Midbrain (tissue), 1 donor: ENCODE measurements around the gene CMTM5.

Experiments used
- DNase-seq: peaks from one replicate; lab custom pipeline; 2025; lab: John Stamatoyannopoulos, UW

CMTM5 gene, protein sequence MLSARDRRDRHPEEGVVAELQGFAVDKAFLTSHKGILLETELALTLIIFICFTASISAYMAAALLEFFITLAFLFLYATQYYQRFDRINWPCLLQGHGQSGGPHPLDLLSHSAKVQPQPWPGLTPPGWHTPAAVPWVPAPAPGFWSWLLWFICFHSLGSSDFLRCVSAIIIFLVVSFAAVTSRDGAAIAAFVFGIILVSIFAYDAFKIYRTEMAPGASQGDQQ

GRCh38 chr14:23376482-23377197, at the start of gene CMTM5:
Gene CMTM5 (plus strand): TSS chr14:23377046. CDS start chr14:23377252, 206 bp downstream.
- peak; percentile 94 for DNase-seq

DNA sequence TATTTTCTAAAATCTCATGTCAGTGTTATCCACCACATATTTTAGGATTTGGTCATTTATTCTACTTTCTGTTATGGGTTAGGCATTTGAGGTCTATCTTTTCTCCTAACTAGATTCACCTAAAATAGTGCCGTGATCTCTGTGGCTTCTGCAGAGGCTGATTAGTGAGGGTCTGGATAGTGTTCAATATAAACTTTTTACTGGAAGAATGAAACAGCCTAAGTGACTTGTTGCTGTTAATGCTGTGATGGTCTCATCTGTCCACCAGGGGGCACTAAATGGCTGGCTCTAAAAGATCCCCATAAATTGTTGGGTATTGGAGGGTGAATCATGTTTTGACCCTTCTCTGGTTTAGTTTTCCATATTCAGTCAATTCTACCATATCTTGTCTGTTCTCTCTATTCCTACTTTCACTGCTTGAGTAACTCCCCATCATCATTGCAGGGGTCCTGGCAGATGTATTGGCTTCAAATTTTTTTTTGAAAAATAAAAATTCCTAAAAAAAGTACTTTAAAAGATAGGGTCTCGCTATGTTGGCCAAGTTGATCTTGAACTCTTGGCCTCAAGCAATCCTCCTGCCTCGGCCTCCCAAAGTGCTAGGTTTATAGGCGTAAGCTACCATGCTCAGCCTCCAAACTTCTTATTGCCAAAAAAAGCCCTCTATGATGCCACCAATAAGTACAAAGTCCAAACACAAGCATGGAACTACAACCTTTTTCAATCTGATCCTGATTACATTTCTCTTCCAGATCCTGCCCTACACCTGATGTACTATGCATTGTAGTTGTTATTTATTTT, 48.7 kb upstream of the CMTM5 start:
- DNase-seq = peak; percentile 82

DNA sequence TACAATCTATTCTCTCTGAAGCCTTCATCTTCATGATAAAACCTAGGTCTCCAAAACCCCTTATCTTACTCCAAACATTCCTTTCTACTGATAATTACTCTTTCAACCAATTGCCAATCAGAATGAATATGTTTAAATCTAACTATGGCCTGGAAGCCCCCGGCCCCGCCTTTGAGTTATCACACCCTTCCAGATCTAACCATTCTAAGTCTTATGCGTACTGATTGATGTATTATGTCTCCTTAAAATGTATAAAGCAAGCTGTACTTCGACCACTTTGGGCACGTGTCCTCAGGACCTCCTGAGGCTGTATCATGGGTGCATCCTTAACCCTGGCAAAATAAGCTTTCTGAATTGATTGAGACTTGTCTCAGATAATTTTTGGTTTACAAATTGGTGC, 41.2 kb upstream of the CMTM5 start:
- DNase-seq = no peak

GRCh38 chr14:23339506-23340268, 37.2 kb upstream of the CMTM5 start:
- no peak for DNase-seq

GRCh38 chr14:23344481-23344880, 32.4 kb upstream of the CMTM5 start:
- no peak for DNase-seq

- no peak for DNase-seq
These were observed 30.7 kb upstream of the CMTM5 start for GRCh38 chr14:23345987-23346692.

DNA sequence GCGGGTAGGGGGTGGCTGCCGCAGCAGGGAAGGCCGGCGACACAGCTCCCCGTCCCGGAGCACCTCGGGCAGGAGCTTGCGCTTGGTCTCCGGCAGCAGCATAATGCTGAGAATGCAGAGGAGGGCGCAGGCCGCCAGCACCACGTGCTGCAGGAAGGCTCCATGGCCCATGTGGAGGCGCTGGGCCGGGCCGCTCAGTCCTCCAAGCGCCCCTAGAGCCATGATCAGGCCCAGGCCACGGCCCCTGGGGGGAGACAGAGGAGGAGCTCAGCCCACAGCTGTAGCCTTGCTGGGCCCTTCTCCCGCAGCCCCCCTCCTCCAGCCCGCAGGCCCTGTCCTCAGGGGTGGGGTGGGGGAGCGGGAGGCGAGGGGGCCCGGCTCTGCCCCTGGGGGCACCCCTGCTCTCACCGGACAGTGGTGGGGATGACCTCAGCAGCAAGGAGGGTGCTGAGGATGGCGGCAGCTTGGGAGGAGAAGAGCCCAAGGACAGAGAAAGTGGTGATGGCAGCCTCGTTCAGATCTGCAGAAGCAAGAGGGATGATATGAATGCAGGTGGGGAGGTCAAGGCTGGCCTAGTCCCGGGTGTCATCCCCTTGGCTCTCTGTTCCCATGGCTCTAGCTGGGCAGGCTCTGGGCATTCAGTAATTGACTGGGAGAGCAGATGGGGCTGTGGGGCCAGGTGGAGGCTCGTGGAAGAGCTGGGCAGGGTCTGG, 30.0 kb upstream of the CMTM5 start:
- DNase-seq = no peak

- DNase-seq = no peak
These were observed 29.2 kb upstream of the CMTM5 start for GRCh38 chr14:23347406-23348296.

- DNase-seq = no peak
These were observed 28.6 kb upstream of the CMTM5 start for GRCh38 chr14:23348297-23348655.

GRCh38 chr14:23349156-23349845, 27.5 kb upstream of the CMTM5 start:
- DNase-seq = no peak

DNA sequence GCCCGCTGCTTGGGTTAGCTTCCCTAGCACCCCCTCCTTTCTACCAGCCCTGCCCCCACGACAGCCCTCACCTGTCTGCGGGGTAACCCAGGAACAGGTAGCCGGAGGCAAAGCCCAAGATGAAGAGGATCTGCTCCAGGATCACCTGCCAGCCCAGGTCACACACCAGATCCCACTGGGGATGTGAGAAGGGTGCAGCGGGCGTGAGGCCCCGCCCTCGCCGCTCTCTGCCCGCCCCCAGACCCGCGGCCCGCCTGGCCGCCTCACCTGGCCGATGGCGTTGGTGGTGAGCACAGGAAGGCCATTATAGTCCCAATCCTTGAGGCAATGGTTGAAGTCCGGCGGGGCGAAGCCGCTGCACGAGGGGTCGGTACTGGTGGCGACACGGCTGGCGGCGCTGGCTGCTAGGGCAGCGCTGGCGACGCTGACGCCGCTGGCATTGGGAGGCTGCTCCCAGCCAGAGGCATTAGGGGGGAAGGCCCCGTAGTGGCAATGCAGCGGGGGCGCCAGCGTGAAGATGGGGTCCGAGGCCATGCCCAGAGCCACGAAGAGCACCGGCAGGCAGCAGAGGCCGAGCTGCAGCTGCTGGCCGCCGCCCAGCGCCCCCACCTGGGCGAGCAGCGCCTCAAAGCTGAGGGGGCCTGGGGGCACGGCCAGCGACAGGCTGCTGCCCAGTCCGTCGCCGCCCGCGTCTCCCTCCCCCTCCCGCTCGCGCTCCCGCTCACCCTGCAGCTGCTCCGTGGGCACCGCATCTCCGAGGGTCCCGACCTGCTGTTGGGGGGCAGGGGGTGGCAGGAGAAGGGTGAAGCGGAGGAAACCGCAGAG, 25.0 kb upstream of the CMTM5 start:
- DNase-seq = peak; percentile 38

GRCh38 chr14:23352506-23353432, 24.1 kb upstream of the CMTM5 start, which contains the start of gene SLC22A17:
Gene SLC22A17 (minus strand): TSS chr14:23352887.
- peak; percentile 92 for DNase-seq

GRCh38 chr14:23353433-23353780, 23.4 kb upstream of the CMTM5 start:
- DNase-seq = no peak

DNA sequence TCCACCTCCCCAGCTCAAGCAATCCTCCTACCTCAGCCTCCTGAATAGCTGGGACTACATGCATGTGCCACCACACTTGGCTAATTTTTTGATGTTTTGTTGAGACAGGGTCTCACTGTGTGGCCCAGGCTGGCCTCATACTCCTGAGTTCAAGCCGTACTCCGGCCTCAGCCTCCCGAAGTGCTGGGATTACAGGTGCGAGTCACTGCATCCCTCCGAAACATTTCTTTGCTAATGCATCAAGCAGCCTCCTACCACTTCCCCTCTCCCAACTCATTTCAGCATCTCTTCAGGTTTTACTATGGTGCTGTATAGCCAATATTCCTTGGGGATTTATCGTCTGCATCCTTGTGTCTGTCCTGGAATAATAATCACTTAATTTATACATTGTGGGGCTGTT, 21.9 kb upstream of the CMTM5 start:
- DNase-seq = no peak

- no peak for DNase-seq
These were observed 20.9 kb upstream of the CMTM5 start for GRCh38 chr14:23355871-23356435.

DNA sequence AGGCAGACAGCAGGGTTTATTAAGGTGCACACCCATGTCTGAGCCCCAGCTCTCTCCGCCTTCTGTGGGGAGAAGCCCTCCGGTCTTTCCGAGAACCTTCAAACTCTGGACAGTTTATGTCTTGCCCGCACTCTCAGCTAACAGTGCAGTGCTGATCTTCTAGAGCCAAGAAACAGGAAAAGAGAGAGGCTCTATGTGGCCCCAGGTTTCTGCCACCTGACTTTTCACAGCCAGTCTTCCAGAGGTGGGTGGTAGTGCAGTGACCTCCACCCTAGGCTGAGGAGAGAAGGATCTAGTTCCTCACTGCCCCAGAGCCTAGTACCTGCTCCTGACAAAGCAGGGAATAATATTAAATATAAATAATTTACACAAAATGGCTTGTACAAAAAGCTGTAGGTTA, 20.2 kb upstream of the CMTM5 start:
- no peak for DNase-seq

DNA sequence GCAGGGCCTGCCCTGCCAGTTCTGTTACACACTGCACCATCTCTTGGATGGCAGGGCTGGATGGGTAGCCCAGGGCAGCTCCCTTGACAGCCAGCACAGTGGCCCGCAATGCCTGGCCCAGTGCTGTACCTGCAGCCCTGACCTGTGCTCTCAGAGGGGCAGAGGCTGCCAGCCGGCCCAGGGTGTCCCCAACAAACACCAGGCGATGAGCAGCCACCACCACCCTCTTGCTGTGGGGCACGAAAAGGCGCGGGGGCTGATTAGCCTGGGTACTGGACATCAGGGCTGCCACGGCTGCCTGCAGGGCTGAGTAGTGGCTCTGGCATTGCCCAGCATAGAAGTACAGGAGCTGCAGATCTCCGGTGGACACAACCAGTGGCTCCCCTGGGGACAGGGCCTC, 19.6 kb upstream of the CMTM5 start:
- no peak for DNase-seq
